ENCODE measurements around the gene ATXN10. TPM values are rescaled to one million over a fixed set of nuclear protein-coding genes. Genes with fewer than 3 reads are reported as not detected.

The ATXN10 gene
- total and polyA plus RNA-seq, 2 experiments from 2014 or later, result 99.0 to 163 TPM

DNA sequence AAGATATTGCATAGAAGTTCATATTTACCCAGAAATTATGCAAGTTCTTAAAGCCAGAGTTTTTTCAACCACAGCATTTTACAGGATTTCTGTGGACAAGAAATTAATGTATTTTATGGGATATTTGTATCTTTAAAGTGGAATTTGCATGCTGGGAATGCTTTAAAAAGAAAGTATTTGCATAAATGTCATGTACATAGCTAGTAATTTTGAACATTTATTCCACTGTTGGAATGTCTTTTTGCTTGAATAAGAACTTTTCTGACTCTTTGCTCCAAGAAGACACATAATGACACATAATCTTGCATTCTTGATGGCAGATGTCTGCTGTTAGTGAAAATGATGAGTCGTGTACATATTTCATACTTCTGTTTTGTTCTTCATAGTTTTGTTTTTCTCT lies 66.6 kb downstream of the ATXN10 start:
- Histone ChIP-seq H3K79me2 (replicated peaks; ENCODE audit: insufficient read depth) (no peaks in the 10 kb centered on the region; the same call in none of the 2 replicates), H3F3A (replicated peaks; ENCODE audit: low read depth) (no peaks in the 10 kb centered on the region), H2AFZ (no peak overlapping the region), H4K20me1 (replicated peaks; ENCODE audit: insufficient read depth) (peaks cover 7% of the 10 kb centered on the region; the same call in 1 of the 2 replicates), H3K4me3 (no peak overlapping the region), H3K4me2 (no peak overlapping the region), H3K9me2 (ENCODE audit: insufficient read depth) (no peaks in the 10 kb centered on the region), H3K27me3 (ENCODE audit: insufficient read depth) (no peaks in the 10 kb centered on the region), H3K4me1 (ENCODE audit: insufficient read depth) (no peaks in the 10 kb centered on the region), H3K36me3 (ENCODE audit: insufficient read depth) (peaks cover 14% of the 10 kb centered on the region), H3K27ac (ENCODE audit: low read depth) (no peak overlapping the region)
- peaks cover 42% of the 10 kb centered on the region for H3K36me3 Mint-ChIP-seq (ENCODE audit: low read depth)
- H3K4me3 Mint-ChIP-seq, result no peak overlapping the region
- no peak for DNase-seq (ENCODE audit: low spot score)
- H3K27ac Mint-ChIP-seq, result no peak overlapping the region
- H3K4me1 Mint-ChIP-seq, result peaks cover 3% of the 10 kb centered on the region; the same call in 2 of the 3 replicates
- ATAC-seq, result no peak
- no peak for TF ChIP-seq NANOG (IDR thresholded peaks at IDR 0.05; ENCODE audit: borderline replicate concordance)
- no peak for TF ChIP-seq EZH2 (IDR thresholded peaks at IDR 0.05; ENCODE audit: low read depth, unreplicated experiment)
- no peak for TF ChIP-seq JUNB (IDR thresholded peaks at IDR 0.05; ENCODE audit: unreplicated experiment)
- no peak for TF ChIP-seq ZNF462 (CRISPR knock-in tag; IDR thresholded peaks at IDR 0.05)
- no peak for TF ChIP-seq ZNF114 (CRISPR knock-in tag; IDR thresholded peaks at IDR 0.05)
- H3K27me3 Mint-ChIP-seq (ENCODE audit: insufficient read depth, low read depth, poor library complexity), result no peaks in the 10 kb centered on the region
- H3K9me3 Mint-ChIP-seq, result no peaks in the 10 kb centered on the region

DNA sequence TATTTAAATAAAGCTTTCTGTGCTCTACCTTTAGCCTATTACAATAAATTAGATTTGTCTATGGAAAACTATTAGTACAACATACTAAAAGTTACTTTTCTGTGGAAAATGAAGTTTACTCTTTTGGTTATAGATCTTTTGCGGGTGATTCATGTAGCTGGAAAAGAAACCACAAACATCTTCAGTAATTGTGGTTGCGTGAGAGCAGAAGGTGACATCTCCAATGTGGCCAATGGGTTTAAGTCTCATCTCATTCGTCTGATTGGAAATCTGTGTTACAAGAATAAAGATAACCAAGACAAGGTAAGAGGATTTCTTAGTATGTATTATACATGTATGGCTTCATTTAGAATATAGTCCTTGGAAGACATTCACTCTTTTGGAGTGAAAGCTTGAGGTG lies 68.6 kb downstream of the ATXN10 start:
- DNase-seq (ENCODE audit: low spot score) (no peak), ATAC-seq (no peak)
- H3K27me3 Mint-ChIP-seq (ENCODE audit: insufficient read depth, low read depth, poor library complexity), result no peaks in the 10 kb centered on the region
- H3K4me3 Mint-ChIP-seq, result no peak overlapping the region
- Histone ChIP-seq H3K79me2 (replicated peaks; ENCODE audit: insufficient read depth) (peaks cover 9% of the 10 kb centered on the region; the same call in 1 of the 2 replicates), H3K27ac (ENCODE audit: low read depth) (no peak overlapping the region), H3K4me1 (ENCODE audit: insufficient read depth) (no peaks in the 10 kb centered on the region), H3F3A (replicated peaks; ENCODE audit: low read depth) (no peaks in the 10 kb centered on the region), H4K20me1 (replicated peaks; ENCODE audit: insufficient read depth) (peaks cover 9% of the 10 kb centered on the region; the same call in 1 of the 2 replicates), H3K9me2 (ENCODE audit: insufficient read depth) (no peaks in the 10 kb centered on the region), H3K36me3 (ENCODE audit: insufficient read depth) (peaks cover 14% of the 10 kb centered on the region), H3K27me3 (ENCODE audit: insufficient read depth) (no peaks in the 10 kb centered on the region), H3K4me2 (no peak overlapping the region), H3K4me3 (no peak overlapping the region), H2AFZ (no peak overlapping the region)
- H3K4me1 Mint-ChIP-seq, result peaks cover 7% of the 10 kb centered on the region; the same call in 2 of the 3 replicates
- H3K36me3 Mint-ChIP-seq (ENCODE audit: low read depth), result peaks cover 46% of the 10 kb centered on the region
- H3K27ac Mint-ChIP-seq, result no peak overlapping the region
- H3K9me3 Mint-ChIP-seq, result no peaks in the 10 kb centered on the region
- no peak for TF ChIP-seq CREB1 (CRISPR knock-in tag; IDR thresholded peaks at IDR 0.05; ENCODE audit: low read depth)
- TF ChIP-seq NANOG (IDR thresholded peaks at IDR 0.05; ENCODE audit: borderline replicate concordance), result no peak
- no peak for TF ChIP-seq ZNF462 (CRISPR knock-in tag; IDR thresholded peaks at IDR 0.05)
- no peak for TF ChIP-seq POLR2AphosphoS5 (IDR thresholded peaks at IDR 0.05; ENCODE audit: low read depth)

All from GM23338 (cell line).